BE2C (cell line): ENCODE results near the gene TDRD1.

ENCODE experiments used
- DNase-seq: peaks from one replicate; pipeline ENCODE4 v3.0.0-alpha.2; 2020
- H3K27me3 ChIP-seq: fragments of 250-450 bp; sonication (Bioruptor Pico); 2 replicates; pipeline ENCODE4 v1.5.1; 2020; ENCODE audit warnings: mild to moderate bottlenecking
- H3K36me3 ChIP-seq: fragments of 250-450 bp; sonication (Bioruptor Pico); 2 replicates; pipeline ENCODE4 v1.5.1; 2020; ENCODE audit warnings: mild to moderate bottlenecking
- H3K4me1 ChIP-seq: fragments of 250-450 bp; sonication (Bioruptor Pico); 2 replicates; pipeline ENCODE4 v1.5.1; 2020
- H3K4me3 ChIP-seq: 2 replicates; pipeline ENCODE4 v1.5.1; 2011; ENCODE audit warnings: low read depth, low read length
- H3K9me3 ChIP-seq: fragments of 250-450 bp; sonication (Bioruptor Pico); 2 replicates; pipeline ENCODE4 v1.5.1; 2020
- TF ChIP-seq, protein P1 (sequence below): IDR thresholded peaks from 2 replicates; pipeline ENCODE4 v1.5.1; 2012; ENCODE audit warnings: mild to moderate bottlenecking, low read depth, low read length

Gene TDRD1

DNA sequence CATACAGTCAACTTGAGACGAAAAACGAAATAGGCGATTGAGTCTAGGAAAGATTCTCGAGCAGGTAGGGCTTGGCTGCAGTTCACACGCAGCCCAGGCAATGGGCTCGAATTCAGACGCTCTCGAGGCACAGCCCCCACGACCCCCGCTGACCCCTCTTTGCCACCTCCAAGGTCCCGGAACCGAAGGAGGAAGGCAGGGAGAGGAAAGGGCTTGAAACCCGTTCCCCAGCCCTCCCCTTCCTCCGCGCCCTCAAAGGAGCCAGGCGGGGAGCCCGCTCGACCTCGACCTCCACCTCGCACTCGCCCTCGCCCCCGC lies 5.6 kb upstream of the TDRD1 start:
- no peaks in the 10 kb centered on the region; the same call in 1 of the 2 replicates for H3K9me3 ChIP-seq
- TF ChIP-seq, protein P1, sequence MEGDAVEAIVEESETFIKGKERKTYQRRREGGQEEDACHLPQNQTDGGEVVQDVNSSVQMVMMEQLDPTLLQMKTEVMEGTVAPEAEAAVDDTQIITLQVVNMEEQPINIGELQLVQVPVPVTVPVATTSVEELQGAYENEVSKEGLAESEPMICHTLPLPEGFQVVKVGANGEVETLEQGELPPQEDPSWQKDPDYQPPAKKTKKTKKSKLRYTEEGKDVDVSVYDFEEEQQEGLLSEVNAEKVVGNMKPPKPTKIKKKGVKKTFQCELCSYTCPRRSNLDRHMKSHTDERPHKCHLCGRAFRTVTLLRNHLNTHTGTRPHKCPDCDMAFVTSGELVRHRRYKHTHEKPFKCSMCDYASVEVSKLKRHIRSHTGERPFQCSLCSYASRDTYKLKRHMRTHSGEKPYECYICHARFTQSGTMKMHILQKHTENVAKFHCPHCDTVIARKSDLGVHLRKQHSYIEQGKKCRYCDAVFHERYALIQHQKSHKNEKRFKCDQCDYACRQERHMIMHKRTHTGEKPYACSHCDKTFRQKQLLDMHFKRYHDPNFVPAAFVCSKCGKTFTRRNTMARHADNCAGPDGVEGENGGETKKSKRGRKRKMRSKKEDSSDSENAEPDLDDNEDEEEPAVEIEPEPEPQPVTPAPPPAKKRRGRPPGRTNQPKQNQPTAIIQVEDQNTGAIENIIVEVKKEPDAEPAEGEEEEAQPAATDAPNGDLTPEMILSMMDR = no peak
- no peaks in the 10 kb centered on the region for H3K4me1 ChIP-seq
- no peaks in the 10 kb centered on the region for H3K36me3 ChIP-seq
- DNase-seq = no peak
- peak overlapping the region; percentile 81 for H3K4me3 ChIP-seq
- H3K27me3 ChIP-seq = no peaks in the 10 kb centered on the region

DNA sequence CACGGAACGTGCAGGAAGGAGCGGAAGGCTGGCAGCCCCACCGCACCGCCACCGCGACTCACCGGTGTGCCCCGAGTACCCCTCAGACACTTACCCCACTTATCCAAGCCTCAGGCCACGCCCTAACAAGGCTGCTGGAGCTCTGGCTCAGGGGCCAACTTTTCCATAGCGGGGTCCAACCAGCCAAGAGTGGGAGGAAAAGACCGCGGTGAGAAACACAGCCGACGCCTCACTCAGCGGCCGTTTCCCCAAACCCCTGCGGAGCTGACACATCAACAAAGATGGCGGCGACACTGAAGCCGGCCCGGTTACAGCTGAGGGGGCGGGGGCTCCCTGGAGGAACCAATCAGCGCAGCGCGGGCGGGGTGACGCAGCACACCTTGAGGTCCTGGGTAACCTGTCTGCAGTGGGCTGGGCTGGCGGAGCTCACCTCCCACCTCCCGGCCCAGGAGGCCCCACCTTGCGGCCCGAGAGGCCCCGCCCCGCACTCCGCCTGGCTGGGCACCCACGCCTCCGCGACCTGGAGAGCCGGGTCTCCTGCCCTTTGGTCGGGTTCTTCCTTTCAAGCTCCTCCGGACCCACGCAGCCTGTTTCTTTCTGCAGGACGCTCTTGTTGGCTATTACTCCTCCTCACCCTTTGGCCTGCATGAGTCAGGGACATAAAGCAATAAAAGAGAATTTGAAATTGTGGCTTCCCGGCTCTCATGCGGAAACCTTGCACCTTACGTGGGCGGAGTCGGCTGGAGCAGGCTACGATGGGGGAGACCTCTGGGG lies 5.0 kb upstream of the TDRD1 start, which contains the start of gene CCDC186:
TSS of gene CCDC186 (minus strand) at position 283 of the 774 bp plus-strand sequence. CDS start 10,935 bp downstream, outside the sequence.
- peak within 1 kb of the TSS; percentile 81 for H3K4me3 ChIP-seq
- TF ChIP-seq, protein P1 = no peak
- peak; percentile 91 for DNase-seq

DNA sequence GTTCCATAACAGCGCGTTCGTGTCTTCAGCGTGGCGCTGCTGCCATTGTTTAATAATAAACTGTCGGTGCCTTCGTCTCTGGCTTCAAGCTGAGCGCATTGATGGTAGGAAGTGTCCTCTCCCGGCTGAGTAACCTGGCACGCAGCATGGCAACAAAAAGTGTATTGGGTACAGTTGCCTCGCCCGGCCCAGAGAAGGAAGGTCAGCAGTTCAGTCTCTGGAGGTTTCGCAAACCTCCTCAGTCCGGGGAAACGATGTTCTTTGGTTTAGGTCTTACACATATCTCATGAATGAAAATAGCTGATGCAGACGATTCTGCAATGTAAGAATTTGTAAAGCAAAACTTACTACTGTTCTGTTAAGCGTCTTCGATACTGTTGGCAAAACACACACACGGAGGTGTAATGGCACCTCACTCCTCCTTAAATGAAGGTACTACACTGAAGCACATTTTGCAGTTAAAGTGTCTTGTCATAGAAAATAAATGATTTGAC lies 4.4 kb upstream of the TDRD1 start:
- DNase-seq = no peak
- Histone ChIP-seq H3K4me3 (peak overlapping the region; percentile 81), H3K4me1 (no peaks in the 10 kb centered on the region), H3K36me3 (no peaks in the 10 kb centered on the region), H3K27me3 (no peaks in the 10 kb centered on the region), H3K9me3 (no peaks in the 10 kb centered on the region)
- TF ChIP-seq, protein P1 = no peak

More for the DNA sequence above, 5.0 kb upstream of the TDRD1 start, which contains the start of gene CCDC186:
- Histone ChIP-seq H3K36me3 (no peaks in the 10 kb centered on the region), H3K9me3 (no peaks in the 10 kb centered on the region), H3K4me1 (no peaks in the 10 kb centered on the region), H3K27me3 (no peaks in the 10 kb centered on the region)

DNA sequence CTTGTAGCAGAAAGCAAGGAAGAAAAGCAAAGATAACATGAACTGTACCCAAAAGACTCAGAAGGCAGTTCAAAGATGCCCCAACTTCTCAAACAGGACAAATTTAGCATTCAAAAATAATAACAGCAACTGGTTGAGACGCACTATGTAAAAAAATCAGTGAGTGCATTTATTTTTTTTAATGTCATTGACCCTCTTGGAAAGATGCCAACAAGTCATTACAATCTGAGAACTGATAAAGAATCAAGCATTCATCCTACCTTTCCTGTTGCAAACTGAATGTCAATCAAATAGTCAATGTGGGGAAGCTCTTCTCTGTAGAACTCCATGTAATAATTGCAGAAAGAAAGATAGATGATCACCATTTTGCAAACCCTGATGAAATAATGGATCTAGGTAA lies 3.5 kb upstream of the TDRD1 start:
- TF ChIP-seq, protein P1 = no peak
- DNase-seq = no peak
- no peaks in the 10 kb centered on the region for H3K4me1 ChIP-seq
- no peaks in the 10 kb centered on the region for H3K27me3 ChIP-seq
- H3K36me3 ChIP-seq = no peaks in the 10 kb centered on the region
- no peaks in the 10 kb centered on the region for H3K9me3 ChIP-seq
- H3K4me3 ChIP-seq = no peak overlapping the region

DNA sequence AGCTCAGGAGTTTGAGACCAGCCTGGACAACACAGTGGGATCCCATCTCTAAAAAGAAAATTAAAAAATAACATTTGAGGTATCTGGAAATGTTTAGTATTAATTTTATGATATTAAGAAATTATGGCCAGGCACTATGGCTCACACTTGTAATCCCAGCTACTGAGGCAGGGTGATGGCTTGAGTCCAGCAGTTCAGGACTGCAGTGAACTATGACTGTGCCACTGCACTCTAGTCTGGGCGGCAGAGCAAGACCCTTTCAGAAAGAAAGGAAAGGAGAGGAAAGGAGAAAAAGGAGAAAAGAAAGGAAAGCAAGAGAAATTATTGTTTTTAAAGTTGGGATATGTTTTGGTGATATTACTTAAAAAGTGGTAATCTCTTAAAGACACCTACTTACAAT lies 2.6 kb upstream of the TDRD1 start:
- no peaks in the 10 kb centered on the region for H3K36me3 ChIP-seq
- no peak for DNase-seq
- H3K4me1 ChIP-seq = no peaks in the 10 kb centered on the region
- TF ChIP-seq, protein P1 = no peak
- H3K9me3 ChIP-seq = no peaks in the 10 kb centered on the region
- no peaks in the 10 kb centered on the region for H3K27me3 ChIP-seq
- H3K4me3 ChIP-seq = no peak overlapping the region

DNA sequence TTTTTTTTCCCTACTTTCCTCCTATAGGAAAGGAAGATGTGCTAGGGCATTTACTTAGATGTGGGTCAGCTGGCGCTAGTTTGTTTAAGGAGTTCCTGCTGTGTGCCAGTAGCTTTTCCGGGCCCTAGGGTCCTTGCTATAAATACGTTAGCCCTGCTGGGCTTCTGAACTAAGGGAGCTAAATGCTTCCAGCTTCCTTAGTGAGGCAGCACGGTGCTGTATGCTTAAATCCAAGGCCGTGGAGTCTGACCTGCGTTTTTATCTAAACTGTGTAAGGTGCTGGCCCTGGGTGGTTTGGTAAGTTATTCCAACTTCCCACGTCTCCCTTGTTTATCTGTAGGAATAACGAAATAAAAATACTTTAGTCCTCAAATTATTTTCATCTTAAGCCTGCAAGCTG lies 594 bp downstream of the TDRD1 start:
- TF ChIP-seq, protein P1 = no peak
- no peaks in the 10 kb centered on the region for H3K9me3 ChIP-seq
- H3K4me3 ChIP-seq = peak overlapping the region; percentile 56
- no peaks in the 10 kb centered on the region for H3K27me3 ChIP-seq
- no peaks in the 10 kb centered on the region for H3K36me3 ChIP-seq
- H3K4me1 ChIP-seq = no peaks in the 10 kb centered on the region
- no peak for DNase-seq
